BE2C (cell line): Measurements from ENCODE around the gene ANKS4B.
"Not testable (repeated sequence)": the region's sequence is repeated elsewhere in the genome, so short reads cannot be mapped to it uniquely, and the experiment has no call there.

Experiments used
- DNase-seq: peaks from one replicate; pipeline ENCODE4 v3.0.0-alpha.2; 2020
- H3K27me3 ChIP-seq: fragments of 250-450 bp; sonication (Bioruptor Pico); 2 replicates; pipeline ENCODE4 v1.5.1; 2020; ENCODE audit warnings: mild to moderate bottlenecking
- H3K36me3 ChIP-seq: fragments of 250-450 bp; sonication (Bioruptor Pico); 2 replicates; pipeline ENCODE4 v1.5.1; 2020; ENCODE audit warnings: mild to moderate bottlenecking
- H3K4me1 ChIP-seq: fragments of 250-450 bp; sonication (Bioruptor Pico); 2 replicates; pipeline ENCODE4 v1.5.1; 2020
- H3K4me3 ChIP-seq: 2 replicates; pipeline ENCODE4 v1.5.1; 2011; ENCODE audit warnings: low read depth, low read length
- H3K9me3 ChIP-seq: fragments of 250-450 bp; sonication (Bioruptor Pico); 2 replicates; pipeline ENCODE4 v1.5.1; 2020
- CTCF ChIP-seq: IDR thresholded peaks from 2 replicates; pipeline ENCODE4 v1.5.1; 2012; ENCODE audit warnings: mild to moderate bottlenecking, low read depth, low read length

Gene ANKS4B

GRCh38 chr16:21190013-21190412 lies 43.5 kb upstream of the ANKS4B start:
- Histone ChIP-seq H3K27me3 (peaks cover 6% of the 10 kb centered on the region; the same call in 1 of the 2 replicates), H3K4me3 (no peak overlapping the region), H3K9me3 (no peaks in the 10 kb centered on the region)

GRCh38 chr16:21190599-21190998 lies 42.9 kb upstream of the ANKS4B start:
- DNase-seq: no peak
- H3K4me1 ChIP-seq: no peaks in the 10 kb centered on the region
- no peaks in the 10 kb centered on the region for H3K36me3 ChIP-seq
- peaks cover 12% of the 10 kb centered on the region for H3K27me3 ChIP-seq
- H3K9me3 ChIP-seq: no peaks in the 10 kb centered on the region
- H3K4me3 ChIP-seq: no peak overlapping the region
- no peak for TF ChIP-seq CTCF

More at GRCh38 chr16:21190013-21190412, 43.5 kb upstream of the ANKS4B start:
- no peaks in the 10 kb centered on the region for H3K4me1 ChIP-seq
- H3K36me3 ChIP-seq: no peaks in the 10 kb centered on the region
- no peak for TF ChIP-seq CTCF
- DNase-seq: no peak

GRCh38 chr16:21192991-21193390 lies 40.5 kb upstream of the ANKS4B start:
- TF ChIP-seq CTCF: no peak
- no peaks in the 10 kb centered on the region for H3K4me1 ChIP-seq

GRCh38 chr16:21194771-21195301 lies 38.7 kb upstream of the ANKS4B start:
- Histone ChIP-seq H3K36me3 (no peaks in the 10 kb centered on the region), H3K4me3 (no peak overlapping the region)
- no peak for DNase-seq

More at GRCh38 chr16:21192991-21193390, 40.5 kb upstream of the ANKS4B start:
- Histone ChIP-seq H3K4me3 (no peak overlapping the region), H3K36me3 (no peaks in the 10 kb centered on the region), H3K9me3 (no peaks in the 10 kb centered on the region; the same call in 1 of the 2 replicates), H3K27me3 (peaks cover 23% of the 10 kb centered on the region)
- DNase-seq: no peak

GRCh38 chr16:21195330-21195729 lies 38.2 kb upstream of the ANKS4B start:
- H3K36me3 ChIP-seq, H3K9me3 ChIP-seq, DNase-seq, H3K4me3 ChIP-seq, H3K4me1 ChIP-seq: not testable (repeated sequence)
- peaks cover 23% of the 10 kb centered on the region for H3K27me3 ChIP-seq

More at GRCh38 chr16:21194771-21195301, 38.7 kb upstream of the ANKS4B start:
- TF ChIP-seq CTCF: no peak
- H3K4me1 ChIP-seq: no peaks in the 10 kb centered on the region
- H3K9me3 ChIP-seq: no peaks in the 10 kb centered on the region; the same call in 1 of the 2 replicates
- H3K27me3 ChIP-seq: peaks cover 23% of the 10 kb centered on the region

- no peak for DNase-seq
- Histone ChIP-seq H3K4me3 (no peak overlapping the region), H3K4me1 (no peaks in the 10 kb centered on the region), H3K9me3 (no peaks in the 10 kb centered on the region; the same call in 1 of the 2 replicates), H3K27me3 (peaks cover 23% of the 10 kb centered on the region), H3K36me3 (no peaks in the 10 kb centered on the region)
- no peak for TF ChIP-seq CTCF
Observed at GRCh38 chr16:21197112-21197511, 36.4 kb upstream of the ANKS4B start.
